ENCODE results near the gene U2AF2.
A peak's percentile ranks its signal among the peaks of the same experiment; 100 is the strongest.

DNA sequence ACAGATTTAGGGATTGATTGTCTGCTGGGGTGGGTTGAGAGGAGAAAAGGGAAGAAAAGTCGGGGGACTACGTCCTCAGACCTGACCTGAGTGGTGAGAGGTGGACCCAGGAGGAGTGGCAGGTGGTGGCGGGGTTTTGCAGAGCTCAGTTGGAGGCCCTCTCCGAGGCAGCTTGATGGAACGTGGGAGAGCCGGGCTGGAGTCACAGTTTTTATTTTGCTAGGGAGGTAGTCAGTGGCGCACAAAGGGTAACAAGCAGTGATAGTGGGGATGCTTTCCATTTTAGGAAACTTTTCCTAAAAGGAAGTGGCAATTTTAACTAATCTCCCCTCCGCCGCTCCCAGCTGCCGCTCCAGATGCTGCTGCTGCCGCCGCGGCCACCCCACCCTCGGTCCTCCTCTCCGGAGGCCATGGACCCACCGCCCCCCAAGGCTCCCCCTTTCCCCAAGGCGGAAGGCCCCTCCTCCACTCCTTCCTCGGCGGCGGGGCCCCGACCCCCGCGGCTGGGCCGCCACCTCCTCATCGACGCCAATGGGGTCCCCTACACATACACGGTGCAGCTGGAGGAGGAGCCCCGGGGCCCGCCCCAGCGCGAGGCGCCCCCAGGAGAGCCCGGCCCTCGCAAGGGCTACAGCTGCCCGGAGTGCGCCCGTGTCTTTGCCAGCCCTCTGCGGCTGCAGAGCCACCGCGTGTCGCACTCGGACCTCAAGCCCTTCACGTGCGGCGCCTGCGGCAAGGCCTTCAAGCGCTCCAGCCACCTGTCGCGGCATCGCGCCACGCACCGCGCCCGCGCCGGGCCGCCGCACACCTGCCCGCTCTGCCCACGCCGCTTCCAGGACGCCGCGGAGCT is 12.5 kb upstream of the U2AF2 start:
- TF ChIP-seq, protein P1, sequence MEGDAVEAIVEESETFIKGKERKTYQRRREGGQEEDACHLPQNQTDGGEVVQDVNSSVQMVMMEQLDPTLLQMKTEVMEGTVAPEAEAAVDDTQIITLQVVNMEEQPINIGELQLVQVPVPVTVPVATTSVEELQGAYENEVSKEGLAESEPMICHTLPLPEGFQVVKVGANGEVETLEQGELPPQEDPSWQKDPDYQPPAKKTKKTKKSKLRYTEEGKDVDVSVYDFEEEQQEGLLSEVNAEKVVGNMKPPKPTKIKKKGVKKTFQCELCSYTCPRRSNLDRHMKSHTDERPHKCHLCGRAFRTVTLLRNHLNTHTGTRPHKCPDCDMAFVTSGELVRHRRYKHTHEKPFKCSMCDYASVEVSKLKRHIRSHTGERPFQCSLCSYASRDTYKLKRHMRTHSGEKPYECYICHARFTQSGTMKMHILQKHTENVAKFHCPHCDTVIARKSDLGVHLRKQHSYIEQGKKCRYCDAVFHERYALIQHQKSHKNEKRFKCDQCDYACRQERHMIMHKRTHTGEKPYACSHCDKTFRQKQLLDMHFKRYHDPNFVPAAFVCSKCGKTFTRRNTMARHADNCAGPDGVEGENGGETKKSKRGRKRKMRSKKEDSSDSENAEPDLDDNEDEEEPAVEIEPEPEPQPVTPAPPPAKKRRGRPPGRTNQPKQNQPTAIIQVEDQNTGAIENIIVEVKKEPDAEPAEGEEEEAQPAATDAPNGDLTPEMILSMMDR (IDR thresholded peaks at IDR 0.05 in 4 of 5, conservative IDR thresholded peaks at IDR 0.05 in 1 of 5) = no peak
- TF ChIP-seq POLR2A (IDR thresholded peaks at IDR 0.05) = peak; percentile 34 to 38

Measured in gastrocnemius medialis (tissue), 4 donors.